IPS-20b (cell line): ENCODE results near the gene ENDOV.
"Not testable (repeated sequence)": the region's sequence is repeated elsewhere in the genome, so short reads cannot be mapped to it uniquely, and the experiment has no call there.

ENCODE experiments used
- H3K27ac ChIP-seq: one replicate; pipeline ENCODE4 v1.5.1; 2013; ENCODE audit warnings: low read length
- H3K27me3 ChIP-seq: 2 replicates; pipeline ENCODE4 v1.6.1; 2013; ENCODE audit warnings: mild to moderate bottlenecking, low read length, inconsistent platforms; ENCODE audit not compliant: insufficient read depth
- H3K36me3 ChIP-seq: 2 replicates; pipeline ENCODE4 v1.6.1; 2013; ENCODE audit warnings: low read depth, mild to moderate bottlenecking, inconsistent platforms, low read length, moderate library complexity; ENCODE audit not compliant: insufficient read depth
- H3K4me1 ChIP-seq: 2 replicates; pipeline ENCODE4 v1.6.1; 2013; ENCODE audit warnings: mild to moderate bottlenecking, control low read depth, inconsistent platforms, low read length, moderate library complexity; ENCODE audit not compliant: insufficient read depth
- H3K4me3 ChIP-seq: 2 replicates; pipeline ENCODE4 v1.5.1; 2013; ENCODE audit warnings: mild to moderate bottlenecking, low read length, inconsistent platforms
- H3K9ac ChIP-seq: 2 replicates; pipeline ENCODE4 v1.6.1; 2013; ENCODE audit warnings: low read depth, mild to moderate bottlenecking, inconsistent platforms, low read length, moderate library complexity
- H3K9me3 ChIP-seq: 2 replicates; pipeline ENCODE4 v1.6.1; 2013; ENCODE audit warnings: mild to moderate bottlenecking, low read depth, low read length, inconsistent platforms; ENCODE audit not compliant: insufficient read depth

Gene ENDOV

DNA sequence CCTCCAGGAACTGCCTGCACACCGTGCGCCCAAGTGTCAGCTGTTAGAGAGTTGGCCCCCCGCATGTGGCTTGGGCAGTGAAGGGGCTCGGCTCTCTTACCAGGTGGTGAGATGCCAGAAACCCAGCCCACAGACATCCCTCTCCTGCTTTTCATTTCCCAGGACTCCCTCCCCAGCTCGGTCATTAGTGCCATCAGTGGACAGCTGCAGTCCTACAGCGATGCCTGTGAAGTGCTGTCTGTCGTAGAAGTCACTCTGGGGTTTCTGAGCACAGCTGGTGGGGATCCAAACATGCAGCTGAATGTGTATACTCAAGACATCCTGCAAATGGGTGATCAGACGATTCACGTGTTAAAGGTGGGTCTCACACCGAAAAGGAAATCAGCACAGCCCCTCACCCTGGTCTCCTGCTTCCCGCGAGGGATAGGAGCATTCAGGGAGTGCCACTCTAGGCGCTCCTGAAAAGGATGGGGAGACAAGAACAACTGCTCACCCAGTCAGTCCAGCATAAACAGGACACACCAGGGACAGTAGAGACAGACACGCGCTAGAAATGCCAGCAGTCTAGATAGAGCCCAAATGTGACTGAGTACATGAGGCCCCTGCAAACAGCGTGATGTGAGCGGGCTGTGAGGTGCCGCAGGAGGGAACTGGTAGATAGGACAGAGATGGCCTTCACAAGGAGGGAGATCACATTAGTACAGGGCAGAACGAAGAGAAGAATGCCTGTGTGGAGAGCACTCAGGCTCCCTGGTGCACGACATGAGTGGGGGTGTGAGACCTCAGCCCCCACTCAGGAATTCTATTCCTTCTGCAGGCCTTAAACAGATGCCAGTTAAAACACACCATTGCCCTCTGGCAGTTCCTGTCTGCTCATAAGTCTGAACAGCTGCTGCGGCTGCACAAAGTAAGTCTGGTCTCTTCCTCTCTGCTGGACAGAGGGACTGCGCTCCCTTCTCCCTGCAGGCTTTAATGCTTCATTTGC is 25.7 kb upstream of the ENDOV start:
- H3K9me3 ChIP-seq, result no peaks in the 10 kb centered on the region
- no peak overlapping the region for H3K4me3 ChIP-seq
- H3K27ac ChIP-seq, result no peak overlapping the region
- H3K9ac ChIP-seq, result no peak overlapping the region
- H3K4me1 ChIP-seq, result no peaks in the 10 kb centered on the region
- no peaks in the 10 kb centered on the region for H3K27me3 ChIP-seq
- H3K36me3 ChIP-seq, result peaks cover 73% of the 10 kb centered on the region

DNA sequence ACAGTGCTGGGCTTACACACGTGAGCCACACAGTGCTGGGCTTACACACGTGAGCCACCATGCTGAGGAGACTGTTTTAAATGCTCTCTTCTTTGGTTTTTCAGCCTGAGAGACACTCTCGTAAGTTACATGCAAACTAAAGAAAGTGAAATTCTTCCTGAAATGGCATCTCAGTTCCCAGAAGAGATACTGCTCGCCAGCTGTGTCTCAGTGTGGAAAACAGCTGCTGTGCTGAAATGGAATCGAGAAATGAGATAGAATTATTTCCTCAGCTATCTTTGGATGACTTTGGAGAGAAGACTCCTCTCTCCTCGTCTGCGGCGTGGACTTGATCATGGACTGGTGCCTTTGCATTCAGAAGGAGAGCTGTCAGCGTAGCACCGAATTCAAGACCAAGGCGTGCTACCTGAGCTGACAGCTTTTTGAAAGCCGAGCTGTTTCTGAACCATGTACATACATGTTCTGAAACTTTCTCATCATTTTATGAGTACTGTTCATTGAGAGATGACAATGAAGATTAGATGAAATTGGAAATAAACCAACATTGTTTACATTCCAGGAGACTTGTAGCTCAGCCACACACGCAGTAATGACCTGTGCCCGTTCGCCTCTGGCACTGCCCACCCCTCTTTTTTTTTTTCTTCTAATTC is 21.6 kb upstream of the ENDOV start:
- H3K9ac ChIP-seq, result no peak overlapping the region
- H3K9me3 ChIP-seq, result no peaks in the 10 kb centered on the region
- H3K4me3 ChIP-seq, result no peak overlapping the region
- no peaks in the 10 kb centered on the region for H3K27me3 ChIP-seq
- no peak overlapping the region for H3K27ac ChIP-seq
- no peaks in the 10 kb centered on the region for H3K4me1 ChIP-seq
- peaks cover 46% of the 10 kb centered on the region for H3K36me3 ChIP-seq

GRCh38 chr17:80393961-80394360 is 21.0 kb upstream of the ENDOV start:
- Histone ChIP-seq H3K27me3 (no peaks in the 10 kb centered on the region), H3K9ac (no peak overlapping the region), H3K36me3 (peaks cover 40% of the 10 kb centered on the region)

GRCh38 chr17:80394629-80395216 is 20.2 kb upstream of the ENDOV start:
- H3K9ac ChIP-seq, result no peak overlapping the region
- H3K27me3 ChIP-seq, result no peaks in the 10 kb centered on the region
- H3K36me3 ChIP-seq, result peaks cover 33% of the 10 kb centered on the region
- no peaks in the 10 kb centered on the region for H3K4me1 ChIP-seq
- H3K27ac ChIP-seq, result no peak overlapping the region
- no peaks in the 10 kb centered on the region for H3K9me3 ChIP-seq
- H3K4me3 ChIP-seq, result no peak overlapping the region

More at GRCh38 chr17:80393961-80394360, 21.0 kb upstream of the ENDOV start:
- no peaks in the 10 kb centered on the region for H3K4me1 ChIP-seq
- no peaks in the 10 kb centered on the region for H3K9me3 ChIP-seq
- no peak overlapping the region for H3K4me3 ChIP-seq
- H3K27ac ChIP-seq, result no peak overlapping the region

DNA sequence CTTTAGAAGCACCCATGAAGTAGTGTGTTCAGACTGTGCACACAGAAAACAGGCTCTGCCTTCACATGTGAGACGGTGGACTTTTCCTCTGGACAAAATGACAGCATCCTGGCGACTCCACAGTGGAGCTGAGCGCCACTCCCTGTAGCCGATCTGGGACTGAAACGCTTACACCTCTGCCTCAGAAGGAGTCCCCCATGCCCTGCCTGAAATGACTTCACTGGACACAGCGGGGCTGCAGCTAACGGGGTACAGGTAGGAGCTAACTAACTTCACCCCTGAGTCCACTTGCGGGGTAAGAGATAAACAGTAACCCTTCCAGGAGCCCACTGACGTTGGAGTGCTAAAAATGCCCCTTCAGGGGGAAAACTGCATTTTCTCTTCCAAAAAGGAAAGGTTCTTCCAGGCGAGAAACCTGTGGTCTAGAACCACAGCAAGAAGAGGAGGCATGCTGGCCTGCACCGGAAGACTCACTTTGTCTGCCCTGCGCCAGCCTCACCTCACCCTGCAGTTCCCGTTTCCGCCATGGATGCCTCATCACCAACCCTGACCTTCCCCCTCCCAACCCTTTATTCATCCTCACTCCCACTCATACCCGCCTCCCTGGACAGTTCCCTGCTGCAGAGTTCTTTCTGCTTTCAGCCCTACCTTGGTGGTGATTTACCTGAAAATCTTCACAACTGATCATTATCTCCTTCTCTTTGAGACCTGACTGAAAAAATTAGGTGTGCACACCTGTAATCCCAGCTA is 19.4 kb upstream of the ENDOV start:
- Histone ChIP-seq H3K9me3 (no peaks in the 10 kb centered on the region), H3K36me3 (peaks cover 27% of the 10 kb centered on the region; the same call in 1 of the 2 replicates), H3K4me1 (no peaks in the 10 kb centered on the region), H3K27ac (no peak overlapping the region), H3K4me3 (no peak overlapping the region), H3K27me3 (no peaks in the 10 kb centered on the region), H3K9ac (no peak overlapping the region)

DNA sequence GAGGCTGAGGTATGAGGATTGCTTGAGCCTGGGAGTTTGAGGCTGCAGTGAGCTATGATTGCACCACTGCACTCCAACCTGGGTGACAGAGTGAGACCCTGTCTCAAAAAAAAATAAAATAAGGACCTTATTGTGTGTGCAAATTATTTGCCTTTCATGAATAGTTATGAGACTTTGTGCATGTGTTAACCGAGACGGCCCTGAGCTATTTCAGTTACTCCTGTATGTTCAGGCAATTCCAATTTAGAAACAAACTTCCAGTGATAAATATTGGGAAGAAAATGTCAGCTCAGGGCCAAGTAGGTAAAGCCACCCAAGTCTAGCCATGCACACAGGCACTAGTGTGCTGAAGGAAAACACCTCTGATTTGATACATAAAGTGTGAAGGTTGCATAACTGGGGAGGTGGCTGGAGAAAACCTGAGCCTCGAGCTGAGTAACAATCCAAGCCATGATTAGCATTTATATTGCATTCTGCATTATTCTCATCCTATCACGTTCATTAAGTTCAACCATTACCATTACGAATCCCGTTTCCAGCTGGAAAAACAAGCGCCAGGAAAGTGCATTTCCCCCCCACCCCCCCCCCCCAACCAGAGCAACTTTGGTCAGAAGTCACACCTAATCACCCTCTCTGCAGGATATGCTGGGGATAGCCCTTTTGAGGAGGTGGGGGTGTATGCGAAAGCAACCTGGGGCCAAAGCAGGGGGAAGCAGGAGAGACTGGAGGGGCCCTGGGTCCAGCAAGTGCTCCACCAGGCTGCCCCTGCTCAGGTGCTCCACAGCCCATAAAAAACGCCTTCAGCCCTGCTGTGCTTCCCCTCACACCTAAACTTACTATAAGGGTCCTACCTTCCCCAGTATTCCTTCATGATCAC is 18.6 kb upstream of the ENDOV start:
- H3K27ac ChIP-seq, result no peak overlapping the region
- H3K9ac ChIP-seq, result no peak overlapping the region
- no peaks in the 10 kb centered on the region for H3K9me3 ChIP-seq
- no peaks in the 10 kb centered on the region for H3K4me1 ChIP-seq
- H3K36me3 ChIP-seq, result peaks cover 21% of the 10 kb centered on the region; the same call in 1 of the 2 replicates
- H3K4me3 ChIP-seq, result no peak overlapping the region
- H3K27me3 ChIP-seq, result no peaks in the 10 kb centered on the region; the same call in 1 of the 2 replicates

- Histone ChIP-seq H3K27ac (no peak overlapping the region), H3K9me3 (no peaks in the 10 kb centered on the region), H3K27me3 (no peaks in the 10 kb centered on the region; the same call in 1 of the 2 replicates), H3K4me1 (no peaks in the 10 kb centered on the region), H3K9ac (no peak overlapping the region), H3K36me3 (peaks cover 18% of the 10 kb centered on the region; the same call in 1 of the 2 replicates), H3K4me3 (no peak overlapping the region)
Measured at GRCh38 chr17:80397034-80397387, 18.0 kb upstream of the ENDOV start.

- H3K27me3 ChIP-seq, result no peaks in the 10 kb centered on the region; the same call in 1 of the 2 replicates
- H3K4me1 ChIP-seq, result no peaks in the 10 kb centered on the region
- H3K36me3 ChIP-seq, result peaks cover 15% of the 10 kb centered on the region; the same call in 1 of the 2 replicates
- no peaks in the 10 kb centered on the region for H3K9me3 ChIP-seq
- no peak overlapping the region for H3K9ac ChIP-seq
- H3K4me3 ChIP-seq, result no peak overlapping the region
- no peak overlapping the region for H3K27ac ChIP-seq
Measured at GRCh38 chr17:80397686-80398085, 17.3 kb upstream of the ENDOV start.

GRCh38 chr17:80401086-80401485 is 13.9 kb upstream of the ENDOV start:
- not testable (repeated sequence) for H3K4me3 ChIP-seq, H3K9ac ChIP-seq, H3K27ac ChIP-seq, H3K4me1 ChIP-seq, H3K36me3 ChIP-seq, H3K27me3 ChIP-seq, H3K9me3 ChIP-seq

DNA sequence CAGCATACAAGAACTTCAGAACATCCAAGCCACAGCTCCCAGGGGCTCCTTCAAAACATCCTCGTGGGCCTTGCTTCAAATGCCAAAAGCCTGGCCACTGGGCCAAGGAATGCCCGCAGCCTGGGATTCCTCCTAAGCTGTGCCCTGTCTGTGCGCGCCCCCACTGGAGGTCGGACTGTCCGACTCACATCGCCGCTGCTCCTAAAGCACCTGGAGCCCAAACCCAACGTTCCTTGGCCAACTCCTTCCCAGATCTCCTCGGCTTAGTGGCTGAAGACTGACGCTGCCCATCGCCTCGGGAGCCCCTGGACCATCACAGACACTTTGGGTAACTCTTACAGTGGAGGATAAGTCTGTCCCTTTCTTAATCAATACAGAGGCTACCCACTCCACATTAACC is 12.9 kb upstream of the ENDOV start:
- not testable (repeated sequence) for H3K27ac ChIP-seq, H3K36me3 ChIP-seq, H3K9me3 ChIP-seq, H3K4me1 ChIP-seq, H3K4me3 ChIP-seq, H3K27me3 ChIP-seq, H3K9ac ChIP-seq
